GM18526 (cell line): Measurements from ENCODE around the gene CCDC141.

Experiments used
- POLR2A ChIP-seq: IDR thresholded peaks from 3 replicates; pipeline ENCODE4 v1.6.1; 2011; ENCODE audit not compliant: insufficient read length; ENCODE audit errors: extremely low read depth

CCDC141 gene

DNA sequence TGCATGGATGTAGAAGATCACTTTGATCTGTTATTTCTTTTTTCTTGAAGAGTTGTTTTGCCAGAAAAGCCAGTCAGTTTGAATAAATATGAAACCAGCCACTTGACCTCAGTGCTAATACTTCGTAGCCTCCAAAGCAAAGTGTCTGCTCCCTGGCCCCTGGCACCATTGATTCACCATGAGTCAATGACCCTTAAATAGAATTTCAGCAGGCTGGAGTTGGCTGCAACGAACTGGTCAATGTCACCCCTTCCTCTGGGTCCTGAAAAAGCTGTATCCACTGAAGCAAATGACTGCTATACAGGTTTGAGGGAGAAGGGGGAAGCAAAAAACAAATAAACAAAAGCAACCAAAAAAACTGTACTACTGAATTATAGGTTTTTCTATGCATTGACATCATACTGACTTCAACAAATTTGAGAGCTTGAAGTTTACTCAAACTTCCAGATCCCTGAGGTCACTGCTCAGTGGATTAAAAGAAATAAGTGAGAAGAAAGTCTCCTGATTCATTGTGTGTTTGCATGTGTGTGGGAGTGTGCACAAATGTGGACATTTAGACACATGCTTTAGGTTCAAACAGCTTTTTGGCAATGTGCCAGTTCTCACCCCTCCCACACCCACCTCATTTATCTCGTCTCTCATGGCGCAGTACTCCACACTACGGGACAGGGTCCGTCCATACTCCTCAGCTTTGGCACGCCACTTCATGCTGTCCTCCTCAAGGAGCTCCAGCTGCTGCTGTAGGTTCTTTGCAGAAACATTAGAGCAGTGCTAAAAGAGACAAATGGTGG is 184.6 kb downstream of the CCDC141 start:
- no peak for TF ChIP-seq POLR2A

DNA sequence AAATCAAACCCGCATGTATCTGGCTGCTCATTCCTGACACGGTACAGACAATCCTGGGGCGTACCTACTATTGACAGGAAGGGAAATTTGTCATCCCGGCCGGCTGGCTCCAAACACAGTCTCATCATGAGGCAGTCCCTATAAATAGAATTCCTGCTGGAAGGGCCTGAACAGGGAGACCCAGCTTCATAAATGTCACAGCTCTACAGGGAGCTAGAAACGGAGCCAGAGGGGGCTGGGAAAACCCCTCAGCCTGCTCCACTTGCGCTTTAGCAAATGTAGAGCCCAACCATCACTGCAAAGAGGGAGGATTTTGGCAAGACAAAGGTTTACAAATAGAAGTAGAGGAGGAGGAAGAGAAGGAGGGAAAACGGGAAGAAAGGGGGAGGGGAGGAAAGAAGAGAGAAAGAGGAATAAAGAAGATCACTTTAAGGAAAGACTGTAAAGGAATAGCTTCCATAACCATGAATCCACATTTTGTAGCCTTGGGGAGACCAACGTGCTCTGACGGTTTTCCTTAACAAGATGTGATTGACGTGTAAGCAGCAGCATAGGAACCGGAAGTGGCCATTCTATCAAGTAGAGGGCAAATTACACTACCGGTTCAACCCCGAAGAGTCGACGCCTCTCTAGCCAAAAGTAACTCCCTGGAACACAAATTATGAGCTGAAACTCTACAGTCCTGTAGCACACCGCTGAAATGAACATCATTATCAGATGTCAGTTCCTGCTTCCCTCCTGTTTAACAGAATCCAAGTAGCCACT is 185.9 kb downstream of the CCDC141 start:
- no peak for TF ChIP-seq POLR2A

DNA sequence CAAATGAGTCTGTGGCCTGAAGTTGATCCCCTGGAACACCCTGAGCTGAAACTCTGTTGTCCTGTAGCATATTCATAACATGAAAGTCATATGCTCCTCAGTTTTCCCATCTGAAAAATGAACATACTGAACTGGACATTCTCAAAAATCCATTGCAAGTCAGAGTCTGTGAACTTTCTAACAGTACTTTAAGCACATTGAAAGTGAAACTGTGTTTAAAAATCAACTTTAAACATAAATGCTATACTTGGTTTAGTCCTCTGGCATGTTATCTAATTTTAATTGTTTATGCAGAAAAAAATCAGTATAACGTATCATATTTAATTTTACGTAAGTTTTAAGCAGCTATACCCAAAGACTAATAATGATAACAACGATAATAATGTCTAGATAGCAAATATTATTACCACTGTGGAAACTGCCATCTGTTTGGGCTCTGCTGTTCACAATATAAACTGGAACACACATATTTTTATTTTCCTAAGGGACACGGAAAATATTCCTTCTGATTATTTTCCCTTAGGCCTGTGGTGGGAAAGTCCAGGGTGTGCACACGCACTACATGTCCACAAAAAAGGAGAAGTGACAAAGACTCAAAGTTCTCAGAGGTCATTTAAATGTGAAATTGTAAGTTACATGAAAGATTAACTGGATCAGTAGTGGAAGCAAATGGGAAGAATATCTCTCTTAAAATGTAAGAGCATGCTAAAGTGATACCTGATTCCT is 186.6 kb downstream of the CCDC141 start:
- TF ChIP-seq POLR2A = no peak

DNA sequence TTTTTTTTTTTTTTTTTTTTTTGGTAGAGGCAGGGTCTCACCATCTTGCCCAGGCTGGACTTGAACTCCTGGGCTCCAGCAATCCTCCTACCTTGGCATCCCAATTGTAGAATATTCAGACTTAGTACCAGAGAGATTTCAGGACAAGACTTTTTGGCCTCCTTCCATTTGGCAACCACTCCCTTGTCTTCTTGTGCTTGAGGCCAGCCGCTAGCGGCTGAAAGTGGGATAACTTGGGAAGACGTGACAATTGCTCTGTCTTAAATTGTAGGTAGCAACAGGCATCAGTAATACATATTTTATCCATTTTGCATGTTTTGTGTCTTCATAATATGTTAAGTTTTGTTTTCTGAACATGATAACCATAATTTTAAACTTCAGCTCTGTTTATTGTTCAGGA is 189.4 kb downstream of the CCDC141 start:
- no peak for TF ChIP-seq POLR2A

DNA sequence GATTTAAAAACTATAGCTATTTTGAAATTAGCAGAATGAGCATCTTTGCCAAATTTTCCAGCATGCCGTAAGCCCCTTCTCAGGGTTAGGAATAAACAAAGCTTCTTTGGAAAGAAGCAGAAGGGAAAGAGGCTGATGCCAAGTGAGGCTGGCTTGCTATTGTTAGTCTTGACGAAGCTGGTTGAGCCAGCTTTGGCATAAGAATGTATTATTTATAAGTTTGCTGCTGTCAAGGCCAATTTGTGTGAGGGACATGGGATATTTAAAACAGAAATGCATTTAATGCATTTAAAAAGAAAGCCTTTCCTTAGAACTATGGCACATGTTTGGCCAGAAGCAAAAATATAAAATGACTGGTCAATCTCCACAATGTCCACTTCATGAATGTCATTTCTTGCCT is 190.2 kb downstream of the CCDC141 start:
- no peak for TF ChIP-seq POLR2A

DNA sequence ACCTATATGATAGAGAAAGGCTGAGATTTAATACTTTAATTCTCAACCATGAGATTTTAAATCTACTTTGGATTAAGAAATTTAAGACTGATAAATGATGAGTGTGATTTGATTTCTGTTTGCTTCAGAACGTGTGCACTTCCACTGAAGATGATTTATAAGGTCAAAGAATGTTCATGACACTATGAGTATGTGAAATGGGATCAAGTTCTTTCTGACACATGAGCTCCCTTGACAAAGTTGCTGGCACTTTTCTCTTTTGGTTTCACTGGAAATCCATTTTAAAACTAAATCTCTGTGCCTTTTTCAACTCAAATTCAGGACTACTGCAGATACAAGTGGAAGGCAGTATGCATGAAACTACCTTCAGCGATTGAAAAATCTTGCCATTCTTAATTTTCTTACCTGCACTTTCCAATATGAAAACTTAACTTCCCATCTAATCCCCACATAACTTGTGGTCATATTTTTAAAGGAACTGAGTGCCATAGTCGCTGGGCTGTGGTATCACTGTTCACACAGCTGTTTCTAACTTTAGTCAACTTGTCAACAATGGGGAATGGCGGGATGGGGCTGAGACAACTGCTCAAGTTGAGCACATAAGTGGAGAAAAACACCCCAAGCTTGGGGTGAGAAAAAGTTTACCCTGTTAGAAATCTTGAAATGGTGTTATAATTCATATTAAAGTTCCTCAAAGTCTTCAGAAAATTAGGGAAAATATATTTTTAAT is 190.9 kb downstream of the CCDC141 start:
- TF ChIP-seq POLR2A = no peak

DNA sequence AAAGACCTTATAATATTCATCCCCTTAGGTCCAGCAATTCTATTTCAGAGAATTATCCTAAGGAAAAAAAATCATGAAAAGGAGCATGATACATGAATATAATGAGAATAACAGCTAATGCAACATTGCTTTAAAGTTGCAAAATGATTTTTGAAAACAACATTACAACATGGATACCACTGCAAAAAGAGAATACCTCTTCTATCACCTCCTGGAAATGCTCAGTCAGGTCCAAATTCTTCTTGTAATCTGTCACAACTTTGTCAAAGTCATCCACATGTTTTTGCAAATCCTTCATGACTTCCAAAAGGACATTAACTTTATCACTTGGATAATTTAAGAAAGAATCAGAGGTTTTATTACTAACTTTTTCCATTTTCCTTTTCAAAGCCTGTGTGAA is 194.8 kb downstream of the CCDC141 start:
- TF ChIP-seq POLR2A = no peak

DNA sequence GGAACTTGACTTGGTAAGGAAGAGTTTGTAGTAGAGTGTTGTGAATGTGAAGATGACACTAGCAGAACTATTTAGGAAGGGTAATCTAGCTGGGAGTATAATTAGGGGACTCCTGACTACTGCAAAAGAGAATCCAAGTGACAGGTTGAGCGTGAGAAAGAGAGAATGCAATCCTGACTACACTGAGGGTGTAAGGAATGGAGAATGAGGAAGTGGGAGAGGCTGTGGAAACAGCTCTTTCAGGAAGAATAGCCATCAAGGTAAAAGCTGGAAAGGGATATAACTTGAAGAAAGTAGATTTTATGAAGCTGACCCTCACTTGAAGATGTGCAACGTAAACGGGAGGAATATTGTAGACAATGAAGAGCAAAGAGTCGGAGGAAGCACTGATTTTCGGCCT is 201.6 kb downstream of the CCDC141 start:
- no peak for TF ChIP-seq POLR2A

DNA sequence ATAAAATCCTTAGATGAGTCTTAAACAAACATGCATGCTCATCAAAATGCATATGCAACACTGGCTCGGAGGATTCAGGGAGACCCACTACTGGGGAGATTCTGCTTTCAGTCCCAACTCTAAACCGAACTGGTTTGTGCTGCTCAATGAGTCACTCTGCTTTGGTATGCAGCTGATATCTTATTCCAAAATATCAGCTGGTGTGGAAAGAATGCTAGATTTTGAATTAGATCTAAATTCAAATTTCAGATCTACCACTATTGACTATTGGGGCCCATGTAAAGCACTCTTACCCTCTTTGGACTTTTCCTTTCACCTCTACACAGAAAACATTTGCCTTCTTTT is 203.5 kb downstream of the CCDC141 start:
- TF ChIP-seq POLR2A = no peak

DNA sequence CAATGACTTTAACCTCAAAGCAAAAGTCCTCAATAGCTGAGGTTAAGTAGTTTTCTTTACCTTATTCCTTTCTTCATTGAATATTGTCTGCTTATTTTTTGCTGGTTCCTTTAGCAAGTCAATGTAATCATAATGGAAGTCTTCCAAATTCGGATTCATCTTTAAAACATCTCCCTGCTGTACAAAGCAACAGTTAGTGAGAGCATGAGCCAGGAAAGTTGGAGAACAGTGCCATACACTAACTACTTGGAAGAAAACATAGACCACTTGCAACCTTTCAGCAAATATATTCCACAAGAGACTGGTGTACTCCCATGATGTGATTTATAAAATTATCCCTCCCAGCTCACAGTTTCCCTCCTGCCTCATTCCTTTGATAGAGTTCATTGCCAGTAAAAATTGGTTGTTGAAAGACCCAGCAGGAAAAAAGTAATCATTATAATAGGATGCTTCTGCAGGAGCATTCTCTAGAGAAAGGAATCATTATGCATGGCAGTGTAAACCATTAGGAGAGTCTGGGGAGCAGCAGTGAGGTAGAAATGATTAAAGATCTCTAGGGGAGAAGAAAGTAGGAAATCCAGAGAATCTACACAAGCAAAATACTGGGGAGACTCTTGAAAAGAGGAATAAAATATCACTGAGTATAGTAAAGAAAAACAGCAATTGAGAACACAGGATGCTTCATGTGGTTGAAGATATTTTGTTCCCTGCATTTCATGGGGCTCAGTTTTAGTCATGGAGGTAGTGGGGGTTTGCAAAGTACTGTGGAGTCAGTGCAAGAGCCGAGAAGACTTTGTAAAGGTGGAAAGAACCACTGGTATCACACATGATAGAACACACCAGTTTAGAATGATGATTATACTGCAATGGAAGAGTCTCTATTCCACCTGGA is 204.1 kb downstream of the CCDC141 start:
- no peak for TF ChIP-seq POLR2A

DNA sequence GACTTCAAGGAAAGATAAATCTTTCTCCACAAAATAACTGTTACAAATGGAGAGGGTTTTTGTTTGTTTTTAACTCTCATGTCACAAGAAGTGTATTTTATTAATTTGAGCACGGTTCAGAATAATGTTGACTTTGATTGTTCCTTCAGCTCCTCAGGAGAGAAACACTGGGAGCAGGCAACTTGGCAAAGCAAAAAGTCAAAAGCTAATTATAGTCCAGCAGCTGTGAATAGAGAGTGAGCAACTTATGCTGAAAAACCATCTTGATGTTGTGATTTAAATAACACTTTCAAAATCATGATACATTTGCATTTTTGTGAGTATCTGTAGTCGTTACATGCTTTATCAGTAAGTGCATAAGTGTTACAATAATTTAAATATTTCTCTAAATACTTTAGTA is 205.2 kb downstream of the CCDC141 start:
- no peak for TF ChIP-seq POLR2A

DNA sequence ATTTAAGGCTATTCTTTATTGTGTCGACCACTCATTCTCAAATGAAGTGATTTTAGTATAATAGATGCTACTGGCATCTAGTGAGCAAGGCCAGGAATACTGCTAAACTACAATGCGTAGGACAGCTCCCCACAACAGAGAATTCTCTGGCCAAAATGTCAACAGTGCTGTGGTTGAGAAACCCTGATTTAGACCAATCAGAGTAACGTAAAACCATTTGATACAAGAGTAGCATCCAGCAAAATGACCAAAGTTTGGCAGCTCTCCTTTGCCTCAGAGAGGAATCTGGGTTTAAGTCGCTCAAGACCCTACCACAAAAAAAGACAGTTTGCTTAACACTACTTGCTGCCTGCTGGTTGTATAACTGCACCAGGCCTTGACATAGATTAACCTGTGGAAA is 205.7 kb downstream of the CCDC141 start:
- no peak for TF ChIP-seq POLR2A

DNA sequence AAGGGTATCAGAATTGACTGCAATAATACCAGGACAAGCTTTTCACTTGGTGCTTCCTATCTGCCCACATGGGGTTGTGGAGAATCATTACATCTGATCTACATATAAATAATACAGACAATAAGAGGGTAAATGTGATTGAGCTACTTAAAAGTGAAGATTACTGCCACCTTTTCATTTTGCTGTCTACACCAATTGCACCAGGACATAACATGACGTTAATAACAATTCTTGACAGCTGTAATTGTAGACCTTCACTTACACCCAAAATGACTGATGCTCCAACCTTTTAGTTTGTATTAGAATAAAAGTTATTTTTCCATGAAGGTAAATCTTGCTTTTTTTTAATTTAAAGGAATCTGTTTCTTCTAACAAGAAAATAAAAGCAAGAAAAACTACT is 206.2 kb downstream of the CCDC141 start:
- no peak for TF ChIP-seq POLR2A

DNA sequence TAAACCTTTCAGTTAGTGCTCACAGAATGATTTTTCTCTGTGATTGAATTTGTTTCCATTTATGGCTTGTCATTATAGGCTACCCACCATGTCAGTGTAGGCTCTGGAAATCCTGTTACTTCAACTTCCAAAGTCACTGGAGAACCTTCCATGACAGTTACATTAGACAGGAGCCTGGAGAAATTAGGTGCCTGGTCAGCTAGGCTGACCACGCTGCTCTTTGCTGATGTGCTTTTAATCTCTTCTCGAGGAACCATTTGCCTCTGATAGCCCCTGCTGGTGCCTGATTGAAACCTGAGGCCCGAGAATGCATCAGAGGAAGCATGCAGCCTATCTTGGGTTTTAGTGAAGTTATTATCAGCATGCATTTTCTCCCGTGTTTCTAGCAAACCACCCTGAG is 213.1 kb downstream of the CCDC141 start:
- TF ChIP-seq POLR2A = no peak
